HepG2 (cell line): ENCODE data around the gene ACSF3. TPM values are rescaled to one million over a fixed set of nuclear protein-coding genes. Genes with fewer than 3 reads are reported as not detected.

Source experiments
- AGO1 ChIP-seq: fragments of 200-400 bp; formaldehyde crosslinking; IDR thresholded peaks from 2 replicates; pipeline ENCODE4 v1.6.1; 2017; ENCODE audit warnings: mild to moderate bottlenecking, low read depth, low read length, moderate library complexity; ENCODE audit not compliant: poor library complexity, severe bottlenecking
- BHLHE40 ChIP-seq: IDR thresholded peaks from 2 replicates; pipeline ENCODE4 v1.6.1; 2011; ENCODE audit warnings: low read length, improper control_type of control experiment
- GATAD1 ChIP-seq: IDR thresholded peaks from 2 replicates; pipeline ENCODE4 v1.6.1; 2016; ENCODE audit warnings: missing genetic modification reagents, missing compliant biosample characterization
- HNRNPLL ChIP-seq: fragments of 200-400 bp; formaldehyde crosslinking; IDR thresholded peaks from 2 replicates; pipeline ENCODE4 v1.6.1; 2017; ENCODE audit warnings: mild to moderate bottlenecking, low read depth, low read length; ENCODE audit not compliant: poor library complexity, severe bottlenecking
- HOXA5 ChIP-seq: sonication (generic); formaldehyde crosslinking; IDR thresholded peaks from 2 replicates; pipeline ENCODE4 v1.4.0; 2020; ENCODE audit warnings: missing genetic modification reagents
- ISX ChIP-seq: sonication (generic); formaldehyde crosslinking; conservative IDR thresholded peaks from 2 replicates; pipeline ENCODE4 v1.5.0; 2020; ENCODE audit warnings: missing genetic modification reagents
- MIXL1 ChIP-seq: IDR thresholded peaks from 2 replicates; pipeline ENCODE4 v1.6.1; 2016
- NFKBIZ ChIP-seq: IDR thresholded peaks from 2 replicates; pipeline ENCODE4 v1.6.1; 2018; ENCODE audit warnings: missing genetic modification reagents, missing compliant biosample characterization
- POLR2AphosphoS5 ChIP-seq: IDR thresholded peaks from 2 replicates; pipeline ENCODE4 v1.6.1; 2012; ENCODE audit warnings: low read depth, low read length
- RARA ChIP-seq: IDR thresholded peaks from 2 replicates; pipeline ENCODE4 v1.6.1; 2016; ENCODE audit warnings: missing genetic modification reagents, missing compliant biosample characterization
- RARG ChIP-seq: sonication (generic); formaldehyde crosslinking; IDR thresholded peaks from 2 replicates; pipeline ENCODE4 v1.4.0; 2020; ENCODE audit warnings: low read depth, mild to moderate bottlenecking, missing genetic modification reagents
- RFX5 ChIP-seq: IDR thresholded peaks from 2 replicates; pipeline ENCODE4 v1.6.1; 2011; ENCODE audit warnings: low read depth, low read length, improper control_type of control experiment
- SNRNP70 ChIP-seq: fragments of 200-400 bp; formaldehyde crosslinking; IDR thresholded peaks from 2 replicates; pipeline ENCODE4 v1.6.1; 2017; ENCODE audit warnings: mild to moderate bottlenecking, low read depth, low read length, moderate library complexity
- ZNF75D ChIP-seq: sonication (generic); formaldehyde crosslinking; IDR thresholded peaks from 2 replicates; pipeline ENCODE4 v1.8.1; 2023; ENCODE audit warnings: missing genetic modification reagents, mild to moderate bottlenecking, borderline replicate concordance
- polyA plus RNA-seq, 8 experiments: library from polyadenylated mRNA; depleted of rRNA in 3 of 8; stranded (reverse) in 7 of 8; unstranded in 1 of 8; fragments of >200 nt; fragmentation: Illumina TruSeq in 4 of 8; extraction: Trizol in 4 of 8; gene quantifications; 2 replicates each; pipeline versions ENCODE4 v1.2.1 to v1.2.3, GENCODE V29; 2011 to 2016; ENCODE audit warnings: low read depth in 4 of 8, missing spikeins in 1 of 8, mixed read lengths in 1 of 8; ENCODE audit not compliant: insufficient read depth in 1 of 8
- total RNA-seq, 5 experiments: library from RNA; depleted of rRNA; stranded (reverse); fragments of >200 nt; fragmentation: Illumina TruSeq; extraction: Trizol; gene quantifications; 2 replicates each; pipeline ENCODE4 v1.2.3, GENCODE V29; 2016; ENCODE audit warnings: low read depth in 1 of 5
- TF ChIP-seq, protein P1 (sequence below): sonication (generic); formaldehyde crosslinking; IDR thresholded peaks from 2 replicates; pipeline ENCODE4 v1.4.0; 2020; ENCODE audit warnings: missing genetic modification reagents, borderline replicate concordance
- TF ChIP-seq, protein P2 (sequence below): sonication (generic); formaldehyde crosslinking; IDR thresholded peaks from 2 replicates; pipeline ENCODE4 v1.4.0; 2020; ENCODE audit warnings: missing genetic modification reagents, low read depth, mild to moderate bottlenecking, borderline replicate concordance
- TF ChIP-seq, protein P3 (sequence below): sonication (generic); formaldehyde crosslinking; IDR thresholded peaks from 2 replicates; pipeline ENCODE4 v1.5.0; 2020; ENCODE audit warnings: missing genetic modification reagents
- TF ChIP-seq, protein P4 (sequence below): sonication (generic); formaldehyde crosslinking; IDR thresholded peaks from 2 replicates; pipeline ENCODE4 v1.8.1; 2023; ENCODE audit warnings: mild to moderate bottlenecking, missing genetic modification reagents
- TF ChIP-seq, protein P5 (sequence below): IDR thresholded peaks from 2 replicates; pipeline ENCODE4 v1.6.1; 2016
- TF ChIP-seq, protein P6 (sequence below): sonication (generic); formaldehyde crosslinking; IDR thresholded peaks from 2 replicates; pipeline ENCODE4 v1.4.0; 2020; ENCODE audit warnings: missing genetic modification reagents

ACSF3 gene
- total and polyA plus RNA-seq, 2 of the 13 experiments (the other 11 are each of a cell fraction or from before 2014, with no cell fraction given), result 14.9 to 30.6 TPM

DNA sequence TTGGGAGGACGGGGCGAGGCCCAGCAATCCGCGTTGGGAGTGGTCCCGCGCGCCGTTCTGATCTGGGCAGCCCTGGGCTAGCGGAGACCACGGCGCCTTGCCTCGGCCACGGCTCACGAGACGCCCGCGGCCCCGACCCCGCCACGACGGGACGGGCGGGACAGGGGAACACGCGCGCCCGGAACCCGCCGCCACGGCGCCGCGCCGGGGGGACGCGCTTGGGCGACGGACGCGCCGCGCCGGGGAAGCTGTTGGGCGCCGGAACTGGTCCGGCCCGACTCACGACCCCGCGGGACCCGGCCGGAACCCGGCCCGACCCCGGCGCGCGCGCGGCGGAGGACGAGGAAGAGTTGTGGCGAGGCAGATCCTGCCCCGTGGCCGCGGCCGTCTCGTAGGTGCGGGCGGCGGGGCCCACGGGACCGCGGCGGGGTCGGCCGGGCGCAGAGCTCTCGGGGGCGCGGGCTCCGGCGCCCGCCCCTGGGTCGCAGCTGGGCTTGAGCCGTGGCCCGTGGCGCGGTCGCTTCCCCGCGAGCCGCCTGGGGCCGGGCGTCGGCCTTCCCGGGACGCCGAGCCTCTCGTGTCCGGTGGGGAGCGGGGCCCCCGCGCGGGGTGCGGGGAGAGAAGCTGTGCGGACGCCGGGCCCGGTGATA is at the start of gene ACSF3 (continued):
- TF ChIP-seq, protein P1, sequence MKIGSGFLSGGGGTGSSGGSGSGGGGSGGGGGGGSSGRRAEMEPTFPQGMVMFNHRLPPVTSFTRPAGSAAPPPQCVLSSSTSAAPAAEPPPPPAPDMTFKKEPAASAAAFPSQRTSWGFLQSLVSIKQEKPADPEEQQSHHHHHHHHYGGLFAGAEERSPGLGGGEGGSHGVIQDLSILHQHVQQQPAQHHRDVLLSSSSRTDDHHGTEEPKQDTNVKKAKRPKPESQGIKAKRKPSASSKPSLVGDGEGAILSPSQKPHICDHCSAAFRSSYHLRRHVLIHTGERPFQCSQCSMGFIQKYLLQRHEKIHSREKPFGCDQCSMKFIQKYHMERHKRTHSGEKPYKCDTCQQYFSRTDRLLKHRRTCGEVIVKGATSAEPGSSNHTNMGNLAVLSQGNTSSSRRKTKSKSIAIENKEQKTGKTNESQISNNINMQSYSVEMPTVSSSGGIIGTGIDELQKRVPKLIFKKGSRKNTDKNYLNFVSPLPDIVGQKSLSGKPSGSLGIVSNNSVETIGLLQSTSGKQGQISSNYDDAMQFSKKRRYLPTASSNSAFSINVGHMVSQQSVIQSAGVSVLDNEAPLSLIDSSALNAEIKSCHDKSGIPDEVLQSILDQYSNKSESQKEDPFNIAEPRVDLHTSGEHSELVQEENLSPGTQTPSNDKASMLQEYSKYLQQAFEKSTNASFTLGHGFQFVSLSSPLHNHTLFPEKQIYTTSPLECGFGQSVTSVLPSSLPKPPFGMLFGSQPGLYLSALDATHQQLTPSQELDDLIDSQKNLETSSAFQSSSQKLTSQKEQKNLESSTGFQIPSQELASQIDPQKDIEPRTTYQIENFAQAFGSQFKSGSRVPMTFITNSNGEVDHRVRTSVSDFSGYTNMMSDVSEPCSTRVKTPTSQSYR, result peak; percentile 50; the same call in 1 of the 2 replicates
- TF ChIP-seq RFX5 (0 out of 2 replicates have a peak, but pooled peaks have one; percentile 18), NFKBIZ (no peak), HOXA5 (CRISPR knock-in tag) (no peak), SNRNP70 (no peak), BHLHE40 (peak; percentile 66), AGO1 (no peak), POLR2AphosphoS5 (peak; percentile 56; the same call in 1 of the 2 replicates), RARG (CRISPR knock-in tag) (0 out of 2 replicates have a peak, but pooled peaks have one; percentile 22), HNRNPLL (no peak), RARA (CRISPR knock-in tag) (peak; percentile 8; the same call in 1 of the 2 replicates), ISX (CRISPR knock-in tag) (0 out of 2 replicates have a peak, but pooled peaks have one; percentile 26), ZNF75D (no peak), MIXL1 (CRISPR knock-in tag) (no peak), GATAD1 (CRISPR knock-in tag) (peak; percentile 91)
- TF ChIP-seq, protein P2, sequence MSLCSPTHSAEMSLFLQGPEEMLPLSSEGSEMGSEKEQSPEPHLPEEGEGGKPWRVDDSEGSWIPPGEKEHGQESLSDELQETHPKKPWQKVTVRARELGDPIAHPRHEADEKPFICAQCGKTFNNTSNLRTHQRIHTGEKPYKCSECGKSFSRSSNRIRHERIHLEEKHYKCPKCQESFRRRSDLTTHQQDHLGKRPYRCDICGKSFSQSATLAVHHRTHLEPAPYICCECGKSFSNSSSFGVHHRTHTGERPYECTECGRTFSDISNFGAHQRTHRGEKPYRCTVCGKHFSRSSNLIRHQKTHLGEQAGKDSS, result peak; percentile 81; the same call in 1 of the 2 replicates
- TF ChIP-seq, protein P3, sequence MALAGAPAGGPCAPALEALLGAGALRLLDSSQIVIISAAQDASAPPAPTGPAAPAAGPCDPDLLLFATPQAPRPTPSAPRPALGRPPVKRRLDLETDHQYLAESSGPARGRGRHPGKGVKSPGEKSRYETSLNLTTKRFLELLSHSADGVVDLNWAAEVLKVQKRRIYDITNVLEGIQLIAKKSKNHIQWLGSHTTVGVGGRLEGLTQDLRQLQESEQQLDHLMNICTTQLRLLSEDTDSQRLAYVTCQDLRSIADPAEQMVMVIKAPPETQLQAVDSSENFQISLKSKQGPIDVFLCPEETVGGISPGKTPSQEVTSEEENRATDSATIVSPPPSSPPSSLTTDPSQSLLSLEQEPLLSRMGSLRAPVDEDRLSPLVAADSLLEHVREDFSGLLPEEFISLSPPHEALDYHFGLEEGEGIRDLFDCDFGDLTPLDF, result 0 out of 2 replicates have a peak, but pooled peaks have one; percentile 60
- TF ChIP-seq, protein P4, sequence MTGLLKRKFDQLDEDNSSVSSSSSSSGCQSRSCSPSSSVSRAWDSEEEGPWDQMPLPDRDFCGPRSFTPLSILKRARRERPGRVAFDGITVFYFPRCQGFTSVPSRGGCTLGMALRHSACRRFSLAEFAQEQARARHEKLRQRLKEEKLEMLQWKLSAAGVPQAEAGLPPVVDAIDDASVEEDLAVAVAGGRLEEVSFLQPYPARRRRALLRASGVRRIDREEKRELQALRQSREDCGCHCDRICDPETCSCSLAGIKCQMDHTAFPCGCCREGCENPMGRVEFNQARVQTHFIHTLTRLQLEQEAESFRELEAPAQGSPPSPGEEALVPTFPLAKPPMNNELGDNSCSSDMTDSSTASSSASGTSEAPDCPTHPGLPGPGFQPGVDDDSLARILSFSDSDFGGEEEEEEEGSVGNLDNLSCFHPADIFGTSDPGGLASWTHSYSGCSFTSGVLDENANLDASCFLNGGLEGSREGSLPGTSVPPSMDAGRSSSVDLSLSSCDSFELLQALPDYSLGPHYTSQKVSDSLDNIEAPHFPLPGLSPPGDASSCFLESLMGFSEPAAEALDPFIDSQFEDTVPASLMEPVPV (CRISPR knock-in tag), result no peak
- TF ChIP-seq, protein P5, sequence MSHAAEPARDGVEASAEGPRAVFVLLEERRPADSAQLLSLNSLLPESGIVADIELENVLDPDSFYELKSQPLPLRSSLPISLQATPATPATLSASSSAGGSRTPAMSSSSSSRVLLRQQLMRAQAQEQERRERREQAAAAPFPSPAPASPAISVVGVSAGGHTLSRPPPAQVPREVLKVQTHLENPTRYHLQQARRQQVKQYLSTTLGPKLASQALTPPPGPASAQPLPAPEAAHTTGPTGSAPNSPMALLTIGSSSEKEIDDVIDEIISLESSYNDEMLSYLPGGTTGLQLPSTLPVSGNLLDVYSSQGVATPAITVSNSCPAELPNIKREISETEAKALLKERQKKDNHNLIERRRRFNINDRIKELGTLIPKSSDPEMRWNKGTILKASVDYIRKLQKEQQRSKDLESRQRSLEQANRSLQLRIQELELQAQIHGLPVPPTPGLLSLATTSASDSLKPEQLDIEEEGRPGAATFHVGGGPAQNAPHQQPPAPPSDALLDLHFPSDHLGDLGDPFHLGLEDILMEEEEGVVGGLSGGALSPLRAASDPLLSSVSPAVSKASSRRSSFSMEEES, result no peak
- TF ChIP-seq, protein P6, sequence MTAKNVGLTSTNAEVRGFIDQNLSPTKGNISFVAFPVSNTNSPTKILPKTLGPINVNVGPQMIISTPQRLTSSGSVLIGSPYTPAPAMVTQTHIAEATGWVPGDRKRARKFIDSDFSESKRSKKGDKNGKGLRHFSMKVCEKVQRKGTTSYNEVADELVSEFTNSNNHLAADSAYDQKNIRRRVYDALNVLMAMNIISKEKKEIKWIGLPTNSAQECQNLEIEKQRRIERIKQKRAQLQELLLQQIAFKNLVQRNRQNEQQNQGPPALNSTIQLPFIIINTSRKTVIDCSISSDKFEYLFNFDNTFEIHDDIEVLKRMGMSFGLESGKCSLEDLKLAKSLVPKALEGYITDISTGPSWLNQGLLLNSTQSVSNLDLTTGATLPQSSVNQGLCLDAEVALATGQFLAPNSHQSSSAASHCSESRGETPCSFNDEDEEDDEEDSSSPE (CRISPR knock-in tag), result 0 out of 2 replicates have a peak, but pooled peaks have one; percentile 34
